Adrenal gland (tissue), 5 donors: ENCODE data around the gene KARS1.

Experiments
- CTCF ChIP-seq, 6 experiments: fragments of 450-650 bp in 4 of 6; fragments of 200-600 bp in 2 of 6; sonication (generic) in 1 of 6; IDR thresholded peaks; 1 replicate in 5 of 6; 2 replicates in 1 of 6; pipeline versions ENCODE4 v1.5.1 to v1.8.0; 2016 to 2021; ENCODE audit warnings: antibody characterized with exemption in 6 of 6, mild to moderate bottlenecking in 2 of 6, moderate library complexity in 1 of 6
- POLR2A ChIP-seq, 2 donors: fragments of 450-650 bp; IDR thresholded peaks; one replicate each; pipeline ENCODE4 v1.6.1; 2017; ENCODE audit warnings: antibody characterized with exemption in 2 of 2, mild to moderate bottlenecking in 2 of 2, moderate library complexity in 1 of 2
- donor health status: DM: no; HTN: no; CAD: no.

GRCh38 chr16:75578212-75578611 lies 69.3 kb downstream of the KARS1 start:
- TF ChIP-seq CTCF (IDR thresholded peaks at IDR 0.05), result no peak
- no peak for TF ChIP-seq POLR2A (IDR thresholded peaks at IDR 0.05)
